ENCODE results near the gene DHH.
"Not testable (repeated sequence)": the region's sequence is repeated elsewhere in the genome, so short reads cannot be mapped to it uniquely, and the experiment has no call there.

Gene DHH

GRCh38 chr12:49094160-49094974, at the start of gene DHH:
Gene DHH (minus strand): TSS chr12:49094801. CDS start chr12:49094512, 289 bp downstream.
- no peak for DNase-seq (ENCODE audit: low read depth in 4 of 4, low spot score in 1 of 4)

GRCh38 chr12:49144384-49144783, 49.8 kb upstream of the DHH start:
- DNase-seq (ENCODE audit: low read depth in 4 of 4, low spot score in 1 of 4) = no peak

GRCh38 chr12:49138999-49139398, 44.4 kb upstream of the DHH start:
- DNase-seq (ENCODE audit: low read depth in 4 of 4, low spot score in 1 of 4) = no peak

- no peak for DNase-seq (ENCODE audit: low read depth in 4 of 4, low spot score in 1 of 4)
These were observed 44.0 kb upstream of the DHH start for GRCh38 chr12:49138587-49138986.

- no peak for DNase-seq (ENCODE audit: low read depth in 4 of 4, low spot score in 1 of 4)
These were observed 42.9 kb upstream of the DHH start for GRCh38 chr12:49137476-49137875.

GRCh38 chr12:49136997-49137396, 42.4 kb upstream of the DHH start:
- DNase-seq (ENCODE audit: low read depth in 4 of 4, low spot score in 1 of 4) = not testable (repeated sequence)

- no peak for DNase-seq (ENCODE audit: low read depth in 4 of 4, low spot score in 1 of 4)
These were observed 39.0 kb upstream of the DHH start for GRCh38 chr12:49133590-49133989.

- DNase-seq (ENCODE audit: low read depth in 4 of 4, low spot score in 1 of 4) = no peak
These were observed 38.4 kb upstream of the DHH start for GRCh38 chr12:49133014-49133413.

GRCh38 chr12:49131894-49132461, 37.4 kb upstream of the DHH start:
- DNase-seq (ENCODE audit: low read depth in 4 of 4, low spot score in 1 of 4) = no peak

GRCh38 chr12:49131051-49131893, 36.7 kb upstream of the DHH start, which contains the start of gene TUBA1B:
Gene TUBA1B (minus strand): TSS chr12:49131395. CDS start chr12:49131300, 95 bp downstream.
- DNase-seq (ENCODE audit: low read depth in 4 of 4, low spot score in 1 of 4) = peak; percentile 79 to 87 (median 84)

- DNase-seq (ENCODE audit: low read depth in 4 of 4, low spot score in 1 of 4) = peak; percentile 82 to 91 (median 88)
These were observed 35.8 kb upstream of the DHH start for GRCh38 chr12:49130151-49131050.

- DNase-seq (ENCODE audit: low read depth in 4 of 4, low spot score in 1 of 4) = no peak
These were observed 34.9 kb upstream of the DHH start for GRCh38 chr12:49129332-49130150.

- DNase-seq (ENCODE audit: low read depth in 4 of 4, low spot score in 1 of 4) = not testable (repeated sequence)
These were observed 33.4 kb upstream of the DHH start for GRCh38 chr12:49127971-49128370.

- DNase-seq (ENCODE audit: low read depth in 4 of 4, low spot score in 1 of 4) = no peak
These were observed 32.5 kb upstream of the DHH start for GRCh38 chr12:49126852-49127763.

GRCh38 chr12:49121047-49121696, 26.6 kb upstream of the DHH start:
- no peak for DNase-seq (ENCODE audit: low read depth in 4 of 4, low spot score in 1 of 4)

GRCh38 chr12:49111206-49111605, 16.6 kb upstream of the DHH start:
- DNase-seq (ENCODE audit: low read depth in 4 of 4, low spot score in 1 of 4) = no peak

GRCh38 chr12:49110464-49111155, 16.0 kb upstream of the DHH start, which contains the start of gene LMBR1L:
Gene LMBR1L (minus strand): TSS chr12:49110847. CDS start chr12:49110555, 292 bp downstream.
- DNase-seq (ENCODE audit: low read depth in 4 of 4, low spot score in 1 of 4) = peak; percentile 77 to 91 (median 88)
